ENCODE data around the gene RBSN. TPM values are rescaled to one million over a fixed set of nuclear protein-coding genes. Genes with fewer than 3 reads are reported as not detected.
"Not testable (repeated sequence)": the region's sequence is repeated elsewhere in the genome, so short reads cannot be mapped to it uniquely, and the experiment has no call there.

RBSN gene
- 25.7 TPM for total RNA-seq (ENCODE audit: unreplicated experiment)
- long read RNA-seq, partial matches to known transcripts: 5 of 13 reads
- long read RNA-seq, other reads (novel, unspliced or antisense): 6 of 13 reads

DNA sequence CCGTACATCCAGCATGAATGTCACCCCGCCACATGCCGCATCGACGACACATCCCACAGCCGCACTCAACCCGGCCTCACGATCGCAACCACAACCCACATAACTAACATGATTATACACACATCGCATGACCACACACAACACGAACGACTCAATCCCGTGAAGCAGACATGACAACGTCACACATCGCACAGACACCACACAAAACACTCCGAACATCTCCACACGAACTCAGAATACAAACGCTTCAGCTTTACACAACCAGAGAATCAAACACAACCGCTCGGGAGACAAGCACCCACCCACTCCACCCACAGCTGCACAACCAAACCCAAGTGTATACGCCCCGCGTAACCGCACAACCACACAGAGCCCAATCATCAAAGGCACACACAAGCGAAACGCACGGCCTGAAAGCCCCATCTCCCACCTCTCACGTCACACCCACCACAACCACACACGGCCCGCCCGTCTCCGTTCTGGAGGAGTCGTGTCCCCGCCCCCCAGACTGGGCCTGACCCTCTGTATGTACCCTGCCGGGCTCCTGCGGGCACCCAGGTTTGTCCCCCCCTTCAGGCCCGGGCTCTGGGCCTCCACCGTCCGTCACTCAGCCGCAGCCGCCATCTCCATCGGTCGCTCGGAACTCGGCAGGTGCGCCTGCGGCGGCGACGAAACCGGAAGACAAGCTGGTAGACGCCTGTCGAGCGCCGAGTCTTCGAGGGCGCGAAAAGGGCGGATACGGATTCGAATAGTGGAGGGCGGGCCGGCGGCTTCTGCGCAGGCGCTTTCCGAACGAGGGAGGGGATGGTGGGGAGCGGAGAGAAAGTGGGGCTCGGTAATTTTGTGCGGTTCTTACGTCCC lies at the start of gene RBSN:
Gene RBSN, minus strand, starts transcription at position 646 of the 861 bp plus-strand sequence. CDS start 3,028 bp downstream, outside the sequence.
- Mint-ChIP-seq H3K27ac (ENCODE audit: unreplicated experiment) (peak within 1 kb of the TSS; percentile 87), H3K27me3 (ENCODE audit: unreplicated experiment) (peaks cover 2% of the 10 kb centered on the region), H3K4me3 (ENCODE audit: unreplicated experiment) (peak within 1 kb of the TSS; percentile 100), H3K9me3 (ENCODE audit: unreplicated experiment) (no peaks in the 10 kb centered on the region), H3K4me1 (ENCODE audit: unreplicated experiment) (peaks cover 48% of the 10 kb centered on the region), H3K36me3 (ENCODE audit: low read depth, unreplicated experiment) (no peaks in the 10 kb centered on the region)
- TF ChIP-seq, protein P1, sequence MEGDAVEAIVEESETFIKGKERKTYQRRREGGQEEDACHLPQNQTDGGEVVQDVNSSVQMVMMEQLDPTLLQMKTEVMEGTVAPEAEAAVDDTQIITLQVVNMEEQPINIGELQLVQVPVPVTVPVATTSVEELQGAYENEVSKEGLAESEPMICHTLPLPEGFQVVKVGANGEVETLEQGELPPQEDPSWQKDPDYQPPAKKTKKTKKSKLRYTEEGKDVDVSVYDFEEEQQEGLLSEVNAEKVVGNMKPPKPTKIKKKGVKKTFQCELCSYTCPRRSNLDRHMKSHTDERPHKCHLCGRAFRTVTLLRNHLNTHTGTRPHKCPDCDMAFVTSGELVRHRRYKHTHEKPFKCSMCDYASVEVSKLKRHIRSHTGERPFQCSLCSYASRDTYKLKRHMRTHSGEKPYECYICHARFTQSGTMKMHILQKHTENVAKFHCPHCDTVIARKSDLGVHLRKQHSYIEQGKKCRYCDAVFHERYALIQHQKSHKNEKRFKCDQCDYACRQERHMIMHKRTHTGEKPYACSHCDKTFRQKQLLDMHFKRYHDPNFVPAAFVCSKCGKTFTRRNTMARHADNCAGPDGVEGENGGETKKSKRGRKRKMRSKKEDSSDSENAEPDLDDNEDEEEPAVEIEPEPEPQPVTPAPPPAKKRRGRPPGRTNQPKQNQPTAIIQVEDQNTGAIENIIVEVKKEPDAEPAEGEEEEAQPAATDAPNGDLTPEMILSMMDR (IDR thresholded peaks at IDR 0.05; ENCODE audit: unreplicated experiment): no peak
- DNase-seq (ENCODE audit: low spot score): peak; percentile 93

DNA sequence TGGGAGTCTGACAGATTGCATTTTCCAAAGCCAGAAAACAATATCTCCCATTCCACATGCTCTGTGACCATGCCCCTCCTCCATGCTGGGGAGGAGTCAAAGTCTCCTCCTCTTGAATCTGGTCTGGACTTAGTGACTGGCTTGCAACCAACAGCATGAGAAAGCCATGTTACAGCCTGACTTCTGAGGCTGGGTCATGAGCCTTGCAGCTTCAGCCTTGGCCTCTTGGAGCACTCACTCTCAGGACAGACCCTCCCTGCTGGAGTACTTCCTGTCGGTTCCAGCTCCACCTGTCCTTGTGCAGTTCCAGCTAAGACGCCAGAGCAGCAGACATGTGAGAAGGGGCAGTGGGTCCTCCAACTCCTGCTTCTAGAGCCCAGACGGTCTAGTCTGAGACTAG lies 49.7 kb upstream of the RBSN start:
- TF ChIP-seq, protein P1 (IDR thresholded peaks at IDR 0.05; ENCODE audit: unreplicated experiment): no peak
- peak; percentile 22 for DNase-seq (ENCODE audit: low spot score)
- no peak overlapping the region for H3K27ac Mint-ChIP-seq (ENCODE audit: unreplicated experiment)

DNA sequence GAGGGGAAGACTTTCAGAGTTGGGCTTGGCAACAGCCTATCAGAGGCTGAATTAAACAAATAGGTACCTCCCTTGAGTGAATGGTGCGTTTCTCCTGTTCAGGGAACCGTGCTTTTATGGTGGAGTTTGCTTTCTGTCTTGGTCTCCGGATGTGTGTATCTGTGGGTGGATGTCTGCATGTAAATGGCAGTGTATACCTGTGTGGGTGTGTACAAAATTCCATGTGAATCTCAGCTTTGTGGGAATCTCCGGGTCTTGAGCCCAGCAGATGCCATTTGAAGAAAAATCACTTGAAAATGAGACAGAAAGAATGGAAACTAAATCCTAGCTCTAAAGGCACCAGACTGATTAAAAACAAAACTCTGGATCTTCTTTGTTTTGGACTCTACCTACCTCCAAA lies 37.9 kb upstream of the RBSN start:
- not testable (repeated sequence) for H3K4me3 Mint-ChIP-seq (ENCODE audit: unreplicated experiment); H3K27ac Mint-ChIP-seq (ENCODE audit: unreplicated experiment); H3K27me3 Mint-ChIP-seq (ENCODE audit: unreplicated experiment); DNase-seq (ENCODE audit: low spot score); H3K36me3 Mint-ChIP-seq (ENCODE audit: low read depth, unreplicated experiment); H3K9me3 Mint-ChIP-seq (ENCODE audit: unreplicated experiment); H3K4me1 Mint-ChIP-seq (ENCODE audit: unreplicated experiment)

More for the DNA sequence above, 49.7 kb upstream of the RBSN start:
- peaks cover 3% of the 10 kb centered on the region for H3K4me1 Mint-ChIP-seq (ENCODE audit: unreplicated experiment)
- no peak overlapping the region for H3K4me3 Mint-ChIP-seq (ENCODE audit: unreplicated experiment)
- H3K9me3 Mint-ChIP-seq (ENCODE audit: unreplicated experiment): no peaks in the 10 kb centered on the region
- H3K36me3 Mint-ChIP-seq (ENCODE audit: low read depth, unreplicated experiment): no peaks in the 10 kb centered on the region
- no peaks in the 10 kb centered on the region for H3K27me3 Mint-ChIP-seq (ENCODE audit: unreplicated experiment)

DNA sequence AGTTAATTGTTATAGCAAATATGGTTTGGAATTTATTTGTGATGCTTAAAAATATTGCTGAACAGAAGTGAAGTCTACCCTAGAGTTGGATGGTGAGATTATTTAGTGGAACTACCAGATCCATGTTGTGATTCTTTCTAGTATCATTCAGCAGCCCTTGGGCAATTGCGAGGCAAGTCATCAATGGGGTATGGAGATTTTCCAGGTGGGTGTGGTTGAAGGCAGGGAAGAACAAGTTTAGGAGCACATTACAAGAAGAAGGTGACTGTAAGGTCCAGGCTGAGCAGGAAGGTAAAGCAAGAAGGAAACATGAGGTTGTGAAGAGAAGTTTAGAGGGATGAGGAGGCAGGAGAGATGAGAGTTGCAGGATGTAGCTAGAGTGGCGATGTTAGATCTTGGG lies 36.0 kb upstream of the RBSN start:
- not testable (repeated sequence) for H3K27me3 Mint-ChIP-seq (ENCODE audit: unreplicated experiment); H3K4me1 Mint-ChIP-seq (ENCODE audit: unreplicated experiment); H3K36me3 Mint-ChIP-seq (ENCODE audit: low read depth, unreplicated experiment); H3K9me3 Mint-ChIP-seq (ENCODE audit: unreplicated experiment); H3K27ac Mint-ChIP-seq (ENCODE audit: unreplicated experiment); H3K4me3 Mint-ChIP-seq (ENCODE audit: unreplicated experiment); DNase-seq (ENCODE audit: low spot score)

DNA sequence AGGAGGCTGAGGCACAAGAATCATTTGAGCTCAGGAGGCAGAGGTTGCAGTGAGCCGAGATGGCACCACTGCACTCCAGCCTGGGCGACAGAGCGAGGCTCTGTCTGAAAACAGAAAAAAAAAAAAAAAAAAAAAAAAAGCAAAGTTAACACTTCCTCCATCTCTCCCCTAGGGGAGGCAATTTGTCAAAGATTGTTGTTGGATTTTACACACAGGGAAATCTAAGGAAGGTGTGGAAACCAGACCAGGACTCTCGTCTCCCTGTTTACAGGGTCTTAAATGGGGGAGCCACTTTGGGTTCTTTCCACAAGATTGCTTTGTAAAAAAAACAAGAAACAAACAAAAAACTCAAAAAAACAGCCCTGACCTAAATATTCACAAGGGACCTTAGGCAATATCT lies 29.5 kb upstream of the RBSN start:
- H3K9me3 Mint-ChIP-seq (ENCODE audit: unreplicated experiment); H3K4me3 Mint-ChIP-seq (ENCODE audit: unreplicated experiment); H3K4me1 Mint-ChIP-seq (ENCODE audit: unreplicated experiment); DNase-seq (ENCODE audit: low spot score); H3K36me3 Mint-ChIP-seq (ENCODE audit: low read depth, unreplicated experiment); H3K27me3 Mint-ChIP-seq (ENCODE audit: unreplicated experiment); H3K27ac Mint-ChIP-seq (ENCODE audit: unreplicated experiment): not testable (repeated sequence)

DNA sequence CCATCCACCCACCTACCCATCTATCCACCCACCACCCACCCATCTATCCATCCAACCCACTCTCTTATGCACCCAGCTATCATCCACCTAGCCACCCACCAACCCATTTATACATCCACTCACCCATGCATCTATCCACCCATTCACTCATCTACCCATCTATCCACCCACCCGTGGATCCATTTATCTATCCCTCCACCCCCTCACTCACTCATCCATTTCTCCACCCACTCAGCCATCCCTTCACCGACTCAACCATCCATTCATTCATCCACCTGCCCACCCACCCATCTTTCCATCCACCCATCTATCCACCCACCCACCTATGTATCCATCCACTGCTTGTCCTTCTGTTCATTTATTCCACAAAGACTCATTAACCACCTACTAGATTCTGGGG lies 28.0 kb upstream of the RBSN start:
- DNase-seq (ENCODE audit: low spot score); H3K36me3 Mint-ChIP-seq (ENCODE audit: low read depth, unreplicated experiment); H3K4me3 Mint-ChIP-seq (ENCODE audit: unreplicated experiment); H3K4me1 Mint-ChIP-seq (ENCODE audit: unreplicated experiment); H3K27ac Mint-ChIP-seq (ENCODE audit: unreplicated experiment); H3K9me3 Mint-ChIP-seq (ENCODE audit: unreplicated experiment); H3K27me3 Mint-ChIP-seq (ENCODE audit: unreplicated experiment): not testable (repeated sequence)

DNA sequence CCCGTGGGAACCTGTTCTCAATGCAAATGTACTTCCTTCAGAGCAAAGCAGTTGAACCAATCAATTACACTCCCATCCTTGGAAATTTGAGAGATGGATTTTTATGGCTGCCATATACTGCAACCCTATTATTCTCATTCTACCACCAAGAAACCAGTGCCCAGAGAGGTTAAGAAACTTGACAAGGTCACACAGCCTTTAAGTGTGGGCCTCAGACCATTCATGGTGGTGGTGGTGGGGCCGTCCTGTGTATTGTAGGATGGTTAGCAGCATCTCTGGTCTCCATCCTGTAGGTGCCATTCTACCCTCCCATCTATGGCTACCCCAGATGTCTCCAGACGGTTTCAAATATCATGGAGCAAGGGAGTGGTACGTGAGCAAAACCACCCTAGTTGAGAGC lies 23.4 kb upstream of the RBSN start:
- Mint-ChIP-seq H3K4me1 (ENCODE audit: unreplicated experiment) (no peaks in the 10 kb centered on the region), H3K27ac (ENCODE audit: unreplicated experiment) (no peak overlapping the region), H3K27me3 (ENCODE audit: unreplicated experiment) (peaks cover 6% of the 10 kb centered on the region), H3K9me3 (ENCODE audit: unreplicated experiment) (no peaks in the 10 kb centered on the region), H3K36me3 (ENCODE audit: low read depth, unreplicated experiment) (no peaks in the 10 kb centered on the region), H3K4me3 (ENCODE audit: unreplicated experiment) (no peak overlapping the region)
- TF ChIP-seq, protein P1 (IDR thresholded peaks at IDR 0.05; ENCODE audit: unreplicated experiment): no peak
- DNase-seq (ENCODE audit: low spot score): no peak

All from endothelial cell (in vitro differentiated cells).